Measurements from ENCODE around the gene NFYB.

Gene NFYB

GRCh38 chr12:104137001-104137901 lies 759 bp downstream of the NFYB start:
- TF ChIP-seq, protein P1, sequence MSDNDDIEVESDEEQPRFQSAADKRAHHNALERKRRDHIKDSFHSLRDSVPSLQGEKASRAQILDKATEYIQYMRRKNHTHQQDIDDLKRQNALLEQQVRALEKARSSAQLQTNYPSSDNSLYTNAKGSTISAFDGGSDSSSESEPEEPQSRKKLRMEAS (IDR thresholded peaks at IDR 0.05) = peak; percentile 6; the same call in 1 of the 2 replicates
- TF ChIP-seq, protein P2, sequence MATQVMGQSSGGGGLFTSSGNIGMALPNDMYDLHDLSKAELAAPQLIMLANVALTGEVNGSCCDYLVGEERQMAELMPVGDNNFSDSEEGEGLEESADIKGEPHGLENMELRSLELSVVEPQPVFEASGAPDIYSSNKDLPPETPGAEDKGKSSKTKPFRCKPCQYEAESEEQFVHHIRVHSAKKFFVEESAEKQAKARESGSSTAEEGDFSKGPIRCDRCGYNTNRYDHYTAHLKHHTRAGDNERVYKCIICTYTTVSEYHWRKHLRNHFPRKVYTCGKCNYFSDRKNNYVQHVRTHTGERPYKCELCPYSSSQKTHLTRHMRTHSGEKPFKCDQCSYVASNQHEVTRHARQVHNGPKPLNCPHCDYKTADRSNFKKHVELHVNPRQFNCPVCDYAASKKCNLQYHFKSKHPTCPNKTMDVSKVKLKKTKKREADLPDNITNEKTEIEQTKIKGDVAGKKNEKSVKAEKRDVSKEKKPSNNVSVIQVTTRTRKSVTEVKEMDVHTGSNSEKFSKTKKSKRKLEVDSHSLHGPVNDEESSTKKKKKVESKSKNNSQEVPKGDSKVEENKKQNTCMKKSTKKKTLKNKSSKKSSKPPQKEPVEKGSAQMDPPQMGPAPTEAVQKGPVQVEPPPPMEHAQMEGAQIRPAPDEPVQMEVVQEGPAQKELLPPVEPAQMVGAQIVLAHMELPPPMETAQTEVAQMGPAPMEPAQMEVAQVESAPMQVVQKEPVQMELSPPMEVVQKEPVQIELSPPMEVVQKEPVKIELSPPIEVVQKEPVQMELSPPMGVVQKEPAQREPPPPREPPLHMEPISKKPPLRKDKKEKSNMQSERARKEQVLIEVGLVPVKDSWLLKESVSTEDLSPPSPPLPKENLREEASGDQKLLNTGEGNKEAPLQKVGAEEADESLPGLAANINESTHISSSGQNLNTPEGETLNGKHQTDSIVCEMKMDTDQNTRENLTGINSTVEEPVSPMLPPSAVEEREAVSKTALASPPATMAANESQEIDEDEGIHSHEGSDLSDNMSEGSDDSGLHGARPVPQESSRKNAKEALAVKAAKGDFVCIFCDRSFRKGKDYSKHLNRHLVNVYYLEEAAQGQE (IDR thresholded peaks at IDR 0.05; ENCODE audit: low read depth) = no peak

DNA sequence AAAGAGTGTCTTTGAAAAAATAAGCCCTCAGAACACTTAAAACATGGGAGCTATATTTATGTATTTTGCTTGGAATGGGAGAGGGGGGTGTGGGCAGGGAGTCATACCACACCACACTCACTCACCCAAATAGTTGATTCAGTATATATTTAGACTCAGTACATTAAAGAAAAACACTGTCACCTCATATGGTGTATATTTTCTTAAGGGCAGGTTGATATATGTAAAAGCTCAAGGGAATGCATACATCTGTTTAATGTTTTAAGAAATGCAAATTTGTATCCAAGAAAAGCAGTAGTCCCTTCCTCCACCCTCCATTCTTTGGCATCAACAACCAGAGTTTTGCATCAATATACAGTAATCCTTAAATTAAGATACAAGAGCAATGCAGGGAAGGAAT lies 1.4 kb downstream of the NFYB start:
- TF ChIP-seq, protein P1 (IDR thresholded peaks at IDR 0.05) = 0 out of 2 replicates have a peak, but pooled peaks have one; percentile 4
- TF ChIP-seq, protein P2 (IDR thresholded peaks at IDR 0.05; ENCODE audit: low read depth) = no peak
- TF ChIP-seq RAD21 (IDR thresholded peaks at IDR 0.05; ENCODE audit: low read depth) (no peak), FOXM1 (IDR thresholded peaks at IDR 0.05; ENCODE audit: borderline replicate concordance, low read depth) (no peak)

DNA sequence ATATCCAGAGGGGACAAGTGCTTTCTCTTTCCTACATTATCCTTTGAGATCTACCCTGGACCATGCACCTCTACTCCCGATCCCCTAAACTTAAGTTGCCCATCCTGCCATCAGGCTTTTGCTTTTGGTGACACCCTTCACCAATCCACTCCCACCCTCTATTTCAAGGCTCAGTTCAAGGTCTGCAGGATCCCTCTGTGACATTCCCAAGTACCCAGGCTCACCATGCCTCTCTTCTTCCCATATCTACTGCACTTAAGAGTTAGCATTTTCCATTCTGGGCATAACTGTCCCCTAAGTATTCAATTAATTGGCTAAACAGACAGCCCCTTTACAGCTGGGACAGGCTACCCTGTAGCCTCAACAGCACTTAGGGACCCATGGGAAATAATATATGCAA lies 3.1 kb downstream of the NFYB start:
- TF ChIP-seq, protein P1 (IDR thresholded peaks at IDR 0.05) = no peak
- no peak for TF ChIP-seq CEBPB (IDR thresholded peaks at IDR 0.05)
- no peak for TF ChIP-seq TEAD4 (IDR thresholded peaks at IDR 0.05)
- no peak for TF ChIP-seq EP300 (IDR thresholded peaks at IDR 0.05; ENCODE audit: borderline replicate concordance)

DNA sequence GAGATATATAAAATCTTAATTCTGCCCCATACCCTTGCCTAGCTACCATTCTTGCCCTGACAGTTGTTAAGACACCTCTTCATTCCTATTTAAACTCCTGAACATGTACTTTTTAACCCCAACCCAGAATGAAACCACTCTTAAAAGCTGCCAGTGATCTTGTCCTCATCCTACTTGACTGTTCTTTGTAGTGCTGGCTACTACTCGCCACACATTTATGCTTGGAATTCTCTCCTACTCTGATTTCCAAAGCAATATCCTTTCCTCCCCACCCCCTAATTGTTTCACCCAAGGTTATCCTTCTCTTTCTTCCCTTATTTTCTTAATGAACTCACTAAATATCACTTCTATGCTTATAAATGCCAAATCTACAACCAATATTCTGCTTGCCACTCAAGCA lies 4.1 kb downstream of the NFYB start:
- TF ChIP-seq ZBTB7A (IDR thresholded peaks at IDR 0.05; ENCODE audit: low read depth) (no peak), USF1 (IDR thresholded peaks at IDR 0.05) (no peak), TEAD4 (IDR thresholded peaks at IDR 0.05) (no peak), EP300 (IDR thresholded peaks at IDR 0.05; ENCODE audit: borderline replicate concordance) (no peak), CREB1 (IDR thresholded peaks at IDR 0.05; ENCODE audit: low read depth) (no peak), TCF12 (IDR thresholded peaks at IDR 0.05; ENCODE audit: low read depth) (no peak), FOXM1 (IDR thresholded peaks at IDR 0.05; ENCODE audit: borderline replicate concordance, low read depth) (no peak), RAD21 (IDR thresholded peaks at IDR 0.05; ENCODE audit: low read depth) (no peak), TAF1 (IDR thresholded peaks at IDR 0.05; ENCODE audit: low read depth) (no peak), YY1 (IDR thresholded peaks at IDR 0.05; ENCODE audit: low read depth) (no peak)
- TF ChIP-seq, protein P1 (IDR thresholded peaks at IDR 0.05) = no peak
- TF ChIP-seq, protein P2 (IDR thresholded peaks at IDR 0.05; ENCODE audit: low read depth) = no peak

- TF ChIP-seq TAF1 (IDR thresholded peaks at IDR 0.05; ENCODE audit: low read depth) = no peak
- TF ChIP-seq TCF12 (IDR thresholded peaks at IDR 0.05; ENCODE audit: low read depth) = no peak
Observed at GRCh38 chr12:104133321-104133720, 4.7 kb downstream of the NFYB start.
